Fibroblast of lung (primary cell): Measurements from ENCODE around the gene OR2C3. TPM values are rescaled to one million over a fixed set of nuclear protein-coding genes. Genes with fewer than 3 reads are reported as not detected.
"Not testable (repeated sequence)": the region's sequence is repeated elsewhere in the genome, so short reads cannot be mapped to it uniquely, and the experiment has no call there.

Experiments used
- DNase-seq, 2 donors: peaks; one replicate each; pipeline versions ENCODE4 v3.0.0 to v3.0.0-alpha.2; 2010; ENCODE audit warnings: low read depth in 2 of 2
- H2AFZ ChIP-seq: 2 replicates; pipeline ENCODE4 v1.5.1; 2012; ENCODE audit warnings: low read length, control low read depth, inconsistent platforms
- H3K27ac ChIP-seq: 2 replicates; pipeline ENCODE4 v1.5.1; 2011; ENCODE audit warnings: low read length, control low read depth; ENCODE audit not compliant: insufficient read depth
- H3K27me3 ChIP-seq: 2 replicates; pipeline ENCODE4 v1.5.1; 2011; ENCODE audit warnings: mild to moderate bottlenecking, low read length; ENCODE audit not compliant: control insufficient read depth, insufficient read depth
- H3K36me3 ChIP-seq: 2 replicates; pipeline ENCODE4 v1.5.1; 2011; ENCODE audit warnings: low read length; ENCODE audit not compliant: control insufficient read depth, insufficient read depth
- H3K4me1 ChIP-seq: 2 replicates; pipeline ENCODE4 v1.5.1; 2011; ENCODE audit warnings: low read length; ENCODE audit not compliant: control insufficient read depth, insufficient read depth; ENCODE audit errors: extremely low read depth
- H3K4me2 ChIP-seq: 2 replicates; pipeline ENCODE4 v1.5.1; 2011; ENCODE audit warnings: low read length, control low read depth; ENCODE audit not compliant: insufficient read depth; ENCODE audit errors: extremely low read depth
- H3K4me3 ChIP-seq, 4 experiments: fragments of 200-600 bp in 1 of 4; sonication (generic) in 1 of 4; replicated peaks in 1 of 4; 2 replicates each; pipeline ENCODE4 v1.5.1; 2011 to 2016; ENCODE audit warnings: low read length in 4 of 4, low read depth in 3 of 4, mild to moderate bottlenecking in 3 of 4, control low read depth in 2 of 4, inconsistent platforms in 1 of 4, mixed read lengths in 1 of 4; ENCODE audit not compliant: insufficient read depth in 1 of 4; ENCODE audit errors: control extremely low read depth in 1 of 4
- H3K79me2 ChIP-seq: 2 replicates; pipeline ENCODE4 v1.5.1; 2012; ENCODE audit warnings: mild to moderate bottlenecking, low read length, inconsistent platforms; ENCODE audit not compliant: control insufficient read depth, insufficient read depth
- H3K9ac ChIP-seq: 2 replicates; pipeline ENCODE4 v1.5.1; 2011; ENCODE audit warnings: mild to moderate bottlenecking, low read length, control low read depth; ENCODE audit not compliant: insufficient read depth
- H3K9me3 ChIP-seq: 2 replicates; pipeline ENCODE4 v1.5.1; 2012; ENCODE audit warnings: low read depth, low read length; ENCODE audit not compliant: control insufficient read depth, insufficient read depth
- H4K20me1 ChIP-seq: 2 replicates; pipeline ENCODE4 v1.5.1; 2011; ENCODE audit warnings: low read length; ENCODE audit not compliant: control insufficient read depth, insufficient read depth; ENCODE audit errors: extremely low read depth
- CTCF ChIP-seq, 2 donors: IDR thresholded peaks in 1 of 2; conservative IDR thresholded peaks in 1 of 2; 1 replicate in 1 of 2; 2 replicates in 1 of 2; pipeline ENCODE4 v1.5.1; 2011 to 2012; ENCODE audit warnings: low read length in 2 of 2, control low read depth in 1 of 2, inconsistent platforms in 1 of 2, low read depth in 1 of 2, mild to moderate bottlenecking in 1 of 2
- EZH2 ChIP-seq: IDR thresholded peaks from 2 replicates; pipeline ENCODE4 v1.5.1; 2012; ENCODE audit warnings: low read length, control low read depth, mild to moderate bottlenecking; ENCODE audit errors: missing control alignments
- polyA plus RNA-seq, 2 donors: library from polyadenylated mRNA; depleted of rRNA in 1 of 2; stranded (reverse) in 1 of 2; unstranded in 1 of 2; fragments of >200 nt; gene quantifications; 2 replicates each; pipeline ENCODE4 v1.2.1, GENCODE V29; 2011 to 2012; ENCODE audit warnings: missing spikeins in 1 of 2
- total RNA-seq: library from RNA; depleted of rRNA; stranded (reverse); fragments of >200 nt; gene quantifications from 2 replicates; pipeline ENCODE4 v1.2.1, GENCODE V29; 2014

OR2C3 gene
- total and polyA plus RNA-seq, 2 donors (not counting 1 experiment from before 2014, with no cell fraction given): not detected

GRCh38 chr1:247530785-247531184 lies 5.5 kb downstream of the OR2C3 start:
- no peak for DNase-seq
- Histone ChIP-seq H3K79me2 (no peaks in the 10 kb centered on the region), H3K9me3 (no peaks in the 10 kb centered on the region), H3K4me3 (no peak overlapping the region), H3K27me3 (no peaks in the 10 kb centered on the region), H3K9ac (no peak overlapping the region), H2AFZ (no peak overlapping the region), H3K36me3 (no peaks in the 10 kb centered on the region), H4K20me1 (no peaks in the 10 kb centered on the region), H3K27ac (no peak overlapping the region), H3K4me1 (no peaks in the 10 kb centered on the region), H3K4me2 (no peak overlapping the region)
- TF ChIP-seq EZH2: no peak
- TF ChIP-seq CTCF (conservative IDR thresholded peaks at IDR 0.05 in 1 of 2, IDR thresholded peaks at IDR 0.05 in 1 of 2; ENCODE audit: low read depth in 1 of 2, low read length in 2 of 2): no peak

- Histone ChIP-seq H4K20me1 (no peaks in the 10 kb centered on the region), H3K27me3 (no peaks in the 10 kb centered on the region), H3K4me3 (no peak overlapping the region), H3K4me2 (no peak overlapping the region), H3K27ac (no peak overlapping the region), H2AFZ (no peak overlapping the region), H3K36me3 (no peaks in the 10 kb centered on the region), H3K79me2 (no peaks in the 10 kb centered on the region), H3K9me3 (no peaks in the 10 kb centered on the region), H3K9ac (no peak overlapping the region), H3K4me1 (no peaks in the 10 kb centered on the region)
- no peak for DNase-seq
- TF ChIP-seq CTCF (conservative IDR thresholded peaks at IDR 0.05 in 1 of 2, IDR thresholded peaks at IDR 0.05 in 1 of 2; ENCODE audit: low read depth in 1 of 2, low read length in 2 of 2) (no peak), EZH2 (no peak)
These were observed 6.4 kb downstream of the OR2C3 start for GRCh38 chr1:247529771-247530355.

- Histone ChIP-seq H3K4me1 (no peaks in the 10 kb centered on the region), H3K79me2 (no peaks in the 10 kb centered on the region), H3K4me3 (no peak overlapping the region), H3K4me2 (no peak overlapping the region), H4K20me1 (no peaks in the 10 kb centered on the region), H2AFZ (no peak overlapping the region), H3K9ac (no peak overlapping the region), H3K27ac (no peak overlapping the region), H3K9me3 (no peaks in the 10 kb centered on the region), H3K36me3 (no peaks in the 10 kb centered on the region), H3K27me3 (no peaks in the 10 kb centered on the region)
- TF ChIP-seq EZH2 (no peak), CTCF (conservative IDR thresholded peaks at IDR 0.05 in 1 of 2, IDR thresholded peaks at IDR 0.05 in 1 of 2; ENCODE audit: low read depth in 1 of 2, low read length in 2 of 2) (no peak)
- no peak for DNase-seq
These were observed 7.3 kb downstream of the OR2C3 start for GRCh38 chr1:247528812-247529474.

- not testable (repeated sequence) for H3K27ac ChIP-seq
These were observed 14.4 kb downstream of the OR2C3 start for GRCh38 chr1:247521886-247522285.

More at GRCh38 chr1:247521886-247522285, 14.4 kb downstream of the OR2C3 start:
- H3K36me3 ChIP-seq, H3K27me3 ChIP-seq, DNase-seq, H3K9me3 ChIP-seq, H3K4me1 ChIP-seq, H3K79me2 ChIP-seq, H4K20me1 ChIP-seq, H3K9ac ChIP-seq, H2AFZ ChIP-seq, H3K4me3 ChIP-seq, H3K4me2 ChIP-seq: not testable (repeated sequence)
